OCI-LY3 (cell line): Measurements from ENCODE around the gene CIPC.

Experiments used
- H2AFZ ChIP-seq: fragments of 200-600, 300-600 bp; shearing (Covaris generic); 2 replicates; pipeline ENCODE4 v1.6.0; 2014; ENCODE audit warnings: antibody characterized with exemption, low read depth, low read length
- H3K27ac ChIP-seq: fragments of 200-600, 300-600 bp; sonication (generic); 2 replicates; pipeline ENCODE4 v1.5.1; 2014; ENCODE audit warnings: mild to moderate bottlenecking, low read length, moderate library complexity, mixed read lengths
- H3K27me3 ChIP-seq: fragments of 200-600, 300-600 bp; sonication (generic); 2 replicates; pipeline ENCODE4 v1.6.1; 2014; ENCODE audit warnings: low read depth, low read length, mixed read lengths
- H3K36me3 ChIP-seq: fragments of 200-600, 300-600 bp; sonication (generic); replicated peaks from 2 replicates; pipeline ENCODE3; 2014; ENCODE audit warnings: low read depth, low read length, mixed read lengths
- H3K4me1 ChIP-seq: fragments of 300-600, 200-600 bp; sonication (generic); 2 replicates; pipeline ENCODE4 v1.6.1; 2014; ENCODE audit warnings: low read length, mixed read lengths
- H3K4me2 ChIP-seq: fragments of 200-600, 300-600 bp; sonication (generic); 2 replicates; pipeline ENCODE4 v1.6.1; 2014; ENCODE audit warnings: low read length, mixed read lengths
- H3K4me3 ChIP-seq: fragments of 300-600, 200-600 bp; sonication (generic); 2 replicates; pipeline ENCODE4 v1.5.1; 2014; ENCODE audit warnings: antibody characterized with exemption, mild to moderate bottlenecking, low read length, moderate library complexity
- H3K79me2 ChIP-seq: fragments of 300-600, 200-600 bp; shearing (Covaris generic); 2 replicates; pipeline ENCODE4 v1.6.1; 2014; ENCODE audit warnings: mild to moderate bottlenecking, low read length, mixed read lengths
- H3K9ac ChIP-seq: fragments of 300-600, 200-600 bp; shearing (Covaris generic); 2 replicates; pipeline ENCODE4 v1.6.0; 2014; ENCODE audit warnings: mild to moderate bottlenecking, low read length, moderate library complexity
- H3K9me3 ChIP-seq: fragments of 200-600, 300-600 bp; shearing (Covaris generic); 2 replicates; pipeline ENCODE4 v1.6.1; 2014; ENCODE audit warnings: low read length, mixed read lengths; ENCODE audit not compliant: insufficient read depth
- H4K20me1 ChIP-seq: fragments of 200-600, 300-600 bp; sonication (generic); 2 replicates; pipeline ENCODE4 v1.6.1; 2016; ENCODE audit warnings: low read length, mixed read lengths; ENCODE audit not compliant: insufficient read depth
- EZH2phosphoT487 ChIP-seq: fragments of 200-600 bp; shearing (Covaris generic); IDR thresholded peaks from 2 replicates; pipeline ENCODE4 v1.6.1; 2018; ENCODE audit warnings: antibody characterized with exemption, mixed run types, low read depth
- TF ChIP-seq, protein P1 (sequence below): fragments of 200-600, 300-600 bp; sonication (generic); IDR thresholded peaks from 2 replicates; pipeline ENCODE4 v1.5.1; 2014; ENCODE audit warnings: antibody characterized with exemption, low read length, low read depth

CIPC gene

DNA sequence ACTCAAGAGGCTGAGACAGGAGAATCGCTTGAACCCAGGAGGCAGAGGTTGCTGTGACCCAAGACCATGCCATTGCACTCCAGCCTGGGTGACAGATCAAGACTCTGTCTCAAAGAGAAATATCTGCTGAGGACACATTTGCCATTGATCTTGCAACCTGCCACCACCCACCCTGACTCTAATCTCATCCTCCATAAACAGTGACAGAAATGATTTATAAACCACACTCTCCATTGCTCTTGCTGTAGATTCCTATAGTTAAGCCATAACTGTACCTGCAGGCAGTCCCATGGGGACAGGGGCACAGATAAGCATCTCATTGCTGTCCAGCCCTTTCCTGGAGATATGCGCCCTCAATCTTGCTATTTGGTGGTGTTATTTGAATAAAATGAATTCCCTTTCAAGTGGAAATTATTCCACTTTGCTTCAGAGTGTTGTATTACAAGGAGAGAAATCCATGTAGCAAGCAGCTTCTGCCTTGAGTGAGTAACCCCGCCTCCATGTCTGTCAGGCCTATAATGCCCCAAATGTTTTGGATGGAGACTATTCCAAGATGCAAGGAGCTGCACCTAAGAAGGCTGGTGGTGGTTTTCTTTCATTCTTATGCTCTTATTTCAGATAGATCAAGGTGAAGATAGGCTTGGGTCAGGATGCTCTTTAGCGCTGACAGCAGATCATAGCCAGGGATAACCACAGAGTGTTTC is 46.5 kb downstream of the CIPC start:
- Histone ChIP-seq H3K79me2 (no peaks in the 10 kb centered on the region), H3K9me3 (no peaks in the 10 kb centered on the region), H3K27me3 (peaks cover 47% of the 10 kb centered on the region), H3K36me3 (no peaks in the 10 kb centered on the region), H3K4me1 (no peaks in the 10 kb centered on the region), H3K4me2 (no peak overlapping the region), H3K27ac (no peak overlapping the region), H4K20me1 (no peaks in the 10 kb centered on the region), H2AFZ (no peak overlapping the region), H3K4me3 (no peak overlapping the region), H3K9ac (no peak overlapping the region)
- TF ChIP-seq, protein P1, sequence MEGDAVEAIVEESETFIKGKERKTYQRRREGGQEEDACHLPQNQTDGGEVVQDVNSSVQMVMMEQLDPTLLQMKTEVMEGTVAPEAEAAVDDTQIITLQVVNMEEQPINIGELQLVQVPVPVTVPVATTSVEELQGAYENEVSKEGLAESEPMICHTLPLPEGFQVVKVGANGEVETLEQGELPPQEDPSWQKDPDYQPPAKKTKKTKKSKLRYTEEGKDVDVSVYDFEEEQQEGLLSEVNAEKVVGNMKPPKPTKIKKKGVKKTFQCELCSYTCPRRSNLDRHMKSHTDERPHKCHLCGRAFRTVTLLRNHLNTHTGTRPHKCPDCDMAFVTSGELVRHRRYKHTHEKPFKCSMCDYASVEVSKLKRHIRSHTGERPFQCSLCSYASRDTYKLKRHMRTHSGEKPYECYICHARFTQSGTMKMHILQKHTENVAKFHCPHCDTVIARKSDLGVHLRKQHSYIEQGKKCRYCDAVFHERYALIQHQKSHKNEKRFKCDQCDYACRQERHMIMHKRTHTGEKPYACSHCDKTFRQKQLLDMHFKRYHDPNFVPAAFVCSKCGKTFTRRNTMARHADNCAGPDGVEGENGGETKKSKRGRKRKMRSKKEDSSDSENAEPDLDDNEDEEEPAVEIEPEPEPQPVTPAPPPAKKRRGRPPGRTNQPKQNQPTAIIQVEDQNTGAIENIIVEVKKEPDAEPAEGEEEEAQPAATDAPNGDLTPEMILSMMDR, result no peak
- TF ChIP-seq EZH2phosphoT487, result no peak

DNA sequence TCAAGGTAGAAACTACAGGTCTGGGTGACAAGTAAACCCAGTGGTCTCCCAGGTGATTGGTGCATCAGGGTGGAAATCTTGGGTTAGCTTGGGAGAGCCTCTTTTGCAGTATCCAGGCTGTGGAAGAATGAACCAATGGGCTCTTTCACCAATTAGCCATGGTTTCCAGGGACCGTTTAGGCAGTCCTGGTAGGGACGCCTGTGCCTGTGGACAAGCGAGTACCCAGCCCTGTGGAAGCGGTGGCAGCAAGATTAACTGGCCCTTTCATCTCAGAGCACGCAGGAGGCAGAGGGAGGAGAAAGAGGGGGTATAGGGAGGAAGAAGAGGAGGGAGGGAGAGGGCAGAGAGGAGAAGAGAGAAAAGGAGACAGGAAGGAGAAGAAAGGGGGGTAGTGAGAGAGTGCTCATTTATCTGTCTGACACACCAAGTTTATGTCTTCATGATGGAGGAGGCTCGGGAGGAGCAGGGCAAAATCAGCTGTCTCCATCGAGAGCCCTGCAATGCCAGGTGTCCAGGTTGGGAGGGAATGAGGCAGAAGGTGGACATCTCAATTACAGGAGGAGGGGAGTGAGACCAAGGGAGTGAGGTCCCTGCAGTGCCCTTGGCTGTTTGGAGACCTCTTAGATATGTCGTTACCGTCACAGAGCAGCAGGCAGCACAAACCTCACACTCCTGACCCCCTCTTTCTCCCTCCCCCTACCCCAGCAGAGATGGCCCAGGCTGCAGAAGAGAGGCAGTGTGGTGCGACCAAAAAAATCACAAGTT is 48.1 kb downstream of the CIPC start:
- no peaks in the 10 kb centered on the region for H3K9me3 ChIP-seq
- no peaks in the 10 kb centered on the region for H3K4me1 ChIP-seq
- no peak overlapping the region for H3K9ac ChIP-seq
- no peak overlapping the region for H3K4me2 ChIP-seq
- no peaks in the 10 kb centered on the region for H4K20me1 ChIP-seq
- H3K27ac ChIP-seq, result no peak overlapping the region
- peaks cover 47% of the 10 kb centered on the region for H3K27me3 ChIP-seq
- no peak overlapping the region for H2AFZ ChIP-seq
- no peaks in the 10 kb centered on the region for H3K79me2 ChIP-seq
- TF ChIP-seq, protein P1, result no peak
- TF ChIP-seq EZH2phosphoT487, result no peak
- H3K4me3 ChIP-seq, result no peak overlapping the region
- no peaks in the 10 kb centered on the region for H3K36me3 ChIP-seq

DNA sequence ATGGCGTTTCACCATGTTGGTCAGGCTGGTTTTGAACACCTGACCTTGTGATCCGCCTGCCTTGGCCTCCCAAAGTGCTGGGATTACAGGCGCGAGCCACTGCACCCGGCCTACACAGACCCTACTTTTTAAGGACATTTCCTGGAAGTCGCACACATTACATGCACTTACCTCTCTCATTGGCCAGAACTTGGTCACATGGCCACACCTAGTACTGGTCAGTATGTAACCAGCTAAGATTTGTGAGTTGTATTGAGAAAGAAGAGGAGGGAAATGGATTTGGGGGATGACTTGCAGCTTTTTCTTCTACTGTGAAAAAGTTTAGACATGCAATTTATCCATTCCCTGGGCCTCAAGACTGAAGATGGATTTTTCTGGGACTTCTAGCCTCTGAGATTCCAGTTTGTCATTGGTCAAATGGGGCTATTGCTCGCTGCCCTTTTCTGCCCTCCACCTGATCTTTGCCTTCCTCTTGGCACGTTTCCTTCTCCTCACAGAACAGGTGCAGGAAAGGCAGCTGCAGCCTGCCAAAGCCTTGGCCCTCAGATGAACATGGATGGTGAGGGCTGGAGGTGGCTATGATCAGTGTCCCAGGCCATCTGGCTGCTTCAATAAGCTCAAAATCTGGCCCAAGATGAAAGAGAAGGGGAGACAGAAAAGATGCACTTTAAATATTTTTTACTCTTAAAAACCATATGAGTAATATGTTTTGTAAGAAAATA is 50.6 kb downstream of the CIPC start:
- no peak overlapping the region for H3K4me3 ChIP-seq
- no peak overlapping the region for H2AFZ ChIP-seq
- TF ChIP-seq, protein P1, result no peak
- no peak for TF ChIP-seq EZH2phosphoT487
- no peaks in the 10 kb centered on the region for H3K36me3 ChIP-seq
- H3K4me2 ChIP-seq, result no peak overlapping the region
- H3K4me1 ChIP-seq, result peaks cover 3% of the 10 kb centered on the region
- no peaks in the 10 kb centered on the region for H3K9me3 ChIP-seq
- H3K27ac ChIP-seq, result no peak overlapping the region
- peaks cover 33% of the 10 kb centered on the region for H3K27me3 ChIP-seq
- H3K9ac ChIP-seq, result no peak overlapping the region
- no peaks in the 10 kb centered on the region for H4K20me1 ChIP-seq
- no peaks in the 10 kb centered on the region for H3K79me2 ChIP-seq

GRCh38 chr14:77151245-77151644 is 53.2 kb downstream of the CIPC start:
- Histone ChIP-seq H3K27ac (no peak overlapping the region), H3K9me3 (no peaks in the 10 kb centered on the region), H3K4me3 (no peak overlapping the region), H2AFZ (no peak overlapping the region), H3K27me3 (peaks cover 11% of the 10 kb centered on the region), H4K20me1 (no peaks in the 10 kb centered on the region), H3K9ac (no peak overlapping the region), H3K79me2 (no peaks in the 10 kb centered on the region), H3K36me3 (no peaks in the 10 kb centered on the region), H3K4me1 (peaks cover 23% of the 10 kb centered on the region), H3K4me2 (no peak overlapping the region)
- TF ChIP-seq EZH2phosphoT487, result no peak
- TF ChIP-seq, protein P1, result peak; percentile 66
